K562 (cell line): Measurements from ENCODE around the gene NDST1. TPM values are rescaled to one million over a fixed set of nuclear protein-coding genes. Genes with fewer than 3 reads are reported as not detected.

Source experiments
- ATF1 ChIP-seq, 2 experiments: fragments of 450-650 bp in 1 of 2; IDR thresholded peaks; 2 replicates each; pipeline ENCODE4 v1.6.1; 2016; ENCODE audit warnings: missing compliant biosample characterization in 1 of 2, missing genetic modification characterization in 1 of 2
- BCOR ChIP-seq: fragments of 450-650 bp; IDR thresholded peaks from 2 replicates; pipeline ENCODE4 v1.6.1; 2016
- BHLHE40 ChIP-seq: IDR thresholded peaks from 2 replicates; pipeline ENCODE4 v1.6.1; 2011; ENCODE audit warnings: low read length, improper control_type of control experiment
- CREM ChIP-seq: IDR thresholded peaks from 2 replicates; pipeline ENCODE4 v1.6.1; 2014; ENCODE audit warnings: antibody characterized with exemption, low read depth
- ESRRA ChIP-seq: fragments of 450-650 bp; IDR thresholded peaks from 2 replicates; pipeline ENCODE4 v1.6.1; 2014; ENCODE audit warnings: low read depth, mild to moderate bottlenecking, moderate library complexity, borderline replicate concordance
- FOXA3 ChIP-seq, 2 experiments: fragments of 450-650 bp in 1 of 2; sonication (generic) in 1 of 2; formaldehyde crosslinking; IDR thresholded peaks in 1 of 2; conservative IDR thresholded peaks in 1 of 2; 2 replicates each; pipeline versions ENCODE4 v1.4.0 to v1.8.0; 2020 to 2022; ENCODE audit warnings: mild to moderate bottlenecking in 2 of 2, missing genetic modification reagents in 1 of 2
- HDAC1 ChIP-seq, 2 experiments: fragments of 450-650 bp; IDR thresholded peaks; 2 replicates each; pipeline ENCODE4 v1.6.1; 2016 to 2017; ENCODE audit warnings: inconsistent platforms in 1 of 2, mild to moderate bottlenecking in 1 of 2, moderate library complexity in 1 of 2
- HDAC2 ChIP-seq: fragments of 450-650 bp; IDR thresholded peaks from 2 replicates; pipeline ENCODE4 v1.6.1; 2016; ENCODE audit warnings: mild to moderate bottlenecking
- JUND ChIP-seq, 2 experiments: IDR thresholded peaks; 2 replicates in 1 of 2; 3 replicates in 1 of 2; pipeline ENCODE4 v1.6.1; 2011; ENCODE audit warnings: borderline replicate concordance in 2 of 2, low read depth in 2 of 2, low read length in 2 of 2, improper control_type of control experiment in 1 of 2, missing biosample characterization in 1 of 2, missing genetic modification characterization in 1 of 2, missing genetic modification reagents in 1 of 2
- KLF16 ChIP-seq: IDR thresholded peaks from 2 replicates; pipeline ENCODE4 v1.6.1; 2016; ENCODE audit warnings: antibody characterized with exemption
- MTA2 ChIP-seq: fragments of 450-650 bp; IDR thresholded peaks from 2 replicates; pipeline ENCODE4 v1.6.1; 2016; ENCODE audit warnings: low read depth
- MYNN ChIP-seq, 2 experiments: sonication (generic); formaldehyde crosslinking in 1 of 2; IDR thresholded peaks; 2 replicates each; pipeline versions ENCODE4 v1.5.0 to v1.6.1; 2016 to 2020; ENCODE audit warnings: antibody characterized with exemption in 1 of 2, missing genetic modification reagents in 1 of 2
- NR2C1 ChIP-seq, 2 experiments: fragments of 450-650 bp; IDR thresholded peaks; 2 replicates each; pipeline ENCODE4 v1.6.1; 2017; ENCODE audit warnings: mild to moderate bottlenecking in 2 of 2, antibody characterized with exemption in 1 of 2, inconsistent platforms in 1 of 2, missing compliant biosample characterization in 1 of 2, missing genetic modification characterization in 1 of 2
- NRF1 ChIP-seq, 2 experiments: fragments of 450-650 bp; IDR thresholded peaks in 1 of 2; conservative IDR thresholded peaks in 1 of 2; 2 replicates each; pipeline ENCODE4 v1.6.1; 2014; ENCODE audit warnings: mild to moderate bottlenecking in 2 of 2
- PPARD ChIP-seq: fragments of 250-450 bp; sonication (Bioruptor Pico); IDR thresholded peaks from 2 replicates; pipeline ENCODE4 v1.8.0; 2022; ENCODE audit warnings: inconsistent platforms, mild to moderate bottlenecking, moderate library complexity
- PRPF4 ChIP-seq: fragments of 200-400 bp; formaldehyde crosslinking; IDR thresholded peaks from one replicate; pipeline ENCODE4 v1.6.1; 2017; ENCODE audit warnings: low read length, low read depth, mild to moderate bottlenecking; ENCODE audit not compliant: insufficient read depth, poor library complexity, severe bottlenecking
- RCOR1 ChIP-seq, 2 experiments: IDR thresholded peaks; 2 replicates each; pipeline ENCODE4 v1.6.1; 2012; ENCODE audit warnings: low read depth in 2 of 2, low read length in 2 of 2, borderline replicate concordance in 1 of 2, improper control_type of control experiment in 1 of 2
- ZEB2 ChIP-seq: fragments of 450-650 bp; IDR thresholded peaks from 2 replicates; pipeline ENCODE4 v1.6.1; 2016
- ZNF347 ChIP-seq: fragments of 450-650 bp; formaldehyde crosslinking; IDR thresholded peaks from 2 replicates; pipeline ENCODE4 v1.4.0; 2020; ENCODE audit warnings: low read depth, mild to moderate bottlenecking, moderate library complexity
- ZNF707 ChIP-seq: fragments of 250-450 bp; sonication (Bioruptor Pico); conservative IDR thresholded peaks from 2 replicates; pipeline ENCODE4 v1.8.0; 2022; ENCODE audit warnings: inconsistent platforms, mild to moderate bottlenecking, moderate library complexity
- ZNF766 ChIP-seq: fragments of 200-800 bp; sonication (Bioruptor generic); conservative IDR thresholded peaks from 2 replicates; pipeline ENCODE4 v1.6.1; 2016; ENCODE audit warnings: missing genetic modification characterization, missing compliant biosample characterization
- ZNF830 ChIP-seq: fragments of 250-450 bp; sonication (Bioruptor Pico); IDR thresholded peaks from 2 replicates; pipeline ENCODE4 v1.5.0; 2021; ENCODE audit warnings: mild to moderate bottlenecking
- polyA plus RNA-seq, 8 experiments: library from polyadenylated mRNA; depleted of rRNA in 4 of 8; stranded (reverse) in 5 of 8; unstranded in 3 of 8; fragments of >200 nt; fragmentation: Nextera tagmentation in 2 of 8; fragmentation: Illumina TruSeq in 1 of 8; extraction: Ambion mirVana in 2 of 8; extraction: Trizol in 1 of 8; gene quantifications; 2 replicates each; pipeline versions ENCODE4 v1.2.1 to v1.2.3, GENCODE V29; 2011 to 2014; ENCODE audit warnings: inconsistent platforms in 1 of 8, missing spikeins in 1 of 8
- total RNA-seq, 7 experiments: library from RNA; depleted of rRNA in 6 of 7; stranded (reverse); fragments of >200 nt in 6 of 7; fragmentation: Illumina TruSeq in 2 of 7; extraction: Trizol in 2 of 7; gene quantifications; 2 replicates each; pipeline versions ENCODE4 v1.2.1 to v1.2.3, GENCODE V29; 2011 to 2021; ENCODE audit warnings: low replicate concordance in 1 of 7
- TF ChIP-seq, protein P1 (sequence below): fragments of 450-650 bp; IDR thresholded peaks from one replicate; pipeline ENCODE4 v1.6.1; 2018; ENCODE audit warnings: mild to moderate bottlenecking, moderate library complexity; ENCODE audit not compliant: partially characterized antibody
- TF ChIP-seq, protein P2 (sequence below), 3 experiments: IDR thresholded peaks in 2 of 3; conservative IDR thresholded peaks in 1 of 3; 2 replicates each; pipeline ENCODE4 v1.5.1; 2011 to 2012; ENCODE audit warnings: low read length in 3 of 3, mild to moderate bottlenecking in 3 of 3, control low read depth in 2 of 3, improper control_type of control experiment in 1 of 3, inconsistent platforms in 1 of 3, low read depth in 1 of 3, mixed read lengths in 1 of 3, moderate library complexity in 1 of 3; ENCODE audit not compliant: insufficient read depth in 2 of 3
- TF ChIP-seq, protein P3 (sequence below): fragments of 250-450 bp; sonication (Bioruptor Pico); IDR thresholded peaks from 2 replicates; pipeline ENCODE4 v1.8.0; 2021; ENCODE audit warnings: moderate library complexity, mild to moderate bottlenecking, inconsistent platforms

The NDST1 gene
- total and polyA plus RNA-seq, 9 of the 15 experiments (the other 6 are each of a cell fraction or from before 2014, with no cell fraction given): 0.38 to 47.9 (median 9.9) TPM

GRCh38 chr5:150503977-150504620 is 3.8 kb upstream of the NDST1 start (continued):
- peak in 1 of 2 experiments; percentile 77; a peak in 2 of 4 replicates for TF ChIP-seq RCOR1 (IDR thresholded peaks at IDR 0.05; ENCODE audit: borderline replicate concordance in 1 of 2, low read depth in 2 of 2, low read length in 2 of 2)
- TF ChIP-seq ZNF766 (CRISPR knock-in tag): 0 out of 2 replicates have a peak, but pooled peaks have one; percentile 12
- TF ChIP-seq HDAC1 (IDR thresholded peaks at IDR 0.05): 0 out of 4 replicates have a peak, but pooled peaks of 1 of the 2 experiments have one; percentile 24
- TF ChIP-seq ESRRA: peak; percentile 47; the same call in 1 of the 2 replicates
- no peak for TF ChIP-seq NR2C1 (IDR thresholded peaks at IDR 0.05)
- no peak for TF ChIP-seq NR2C1 (tag; IDR thresholded peaks at IDR 0.05)
- no peak for TF ChIP-seq ZNF347
- peak; percentile 67 for TF ChIP-seq BHLHE40
- peak in 1 of 2 experiments; percentile 50; a peak in 2 of 4 replicates for TF ChIP-seq FOXA3 (CRISPR knock-in tag; conservative IDR thresholded peaks at IDR 0.05 in 1 of 2, IDR thresholded peaks at IDR 0.05 in 1 of 2)
- TF ChIP-seq CREM: 0 out of 2 replicates have a peak, but pooled peaks have one; percentile 15
- TF ChIP-seq PPARD (CRISPR knock-in tag): no peak
- TF ChIP-seq MTA2: 0 out of 2 replicates have a peak, but pooled peaks have one; percentile 26
- 0 out of 2 replicates have a peak, but pooled peaks have one; percentile 10 for TF ChIP-seq JUND (IDR thresholded peaks at IDR 0.05; ENCODE audit: borderline replicate concordance, low read depth, low read length)
- no peak; the same call in 2 of the 3 replicates for TF ChIP-seq JUND (tag; IDR thresholded peaks at IDR 0.05; ENCODE audit: borderline replicate concordance, low read depth, low read length)
- TF ChIP-seq, protein P1, sequence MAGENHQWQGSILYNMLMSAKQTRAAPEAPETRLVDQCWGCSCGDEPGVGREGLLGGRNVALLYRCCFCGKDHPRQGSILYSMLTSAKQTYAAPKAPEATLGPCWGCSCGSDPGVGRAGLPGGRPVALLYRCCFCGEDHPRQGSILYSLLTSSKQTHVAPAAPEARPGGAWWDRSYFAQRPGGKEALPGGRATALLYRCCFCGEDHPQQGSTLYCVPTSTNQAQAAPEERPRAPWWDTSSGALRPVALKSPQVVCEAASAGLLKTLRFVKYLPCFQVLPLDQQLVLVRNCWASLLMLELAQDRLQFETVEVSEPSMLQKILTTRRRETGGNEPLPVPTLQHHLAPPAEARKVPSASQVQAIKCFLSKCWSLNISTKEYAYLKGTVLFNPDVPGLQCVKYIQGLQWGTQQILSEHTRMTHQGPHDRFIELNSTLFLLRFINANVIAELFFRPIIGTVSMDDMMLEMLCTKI: no peak
- TF ChIP-seq, protein P2, sequence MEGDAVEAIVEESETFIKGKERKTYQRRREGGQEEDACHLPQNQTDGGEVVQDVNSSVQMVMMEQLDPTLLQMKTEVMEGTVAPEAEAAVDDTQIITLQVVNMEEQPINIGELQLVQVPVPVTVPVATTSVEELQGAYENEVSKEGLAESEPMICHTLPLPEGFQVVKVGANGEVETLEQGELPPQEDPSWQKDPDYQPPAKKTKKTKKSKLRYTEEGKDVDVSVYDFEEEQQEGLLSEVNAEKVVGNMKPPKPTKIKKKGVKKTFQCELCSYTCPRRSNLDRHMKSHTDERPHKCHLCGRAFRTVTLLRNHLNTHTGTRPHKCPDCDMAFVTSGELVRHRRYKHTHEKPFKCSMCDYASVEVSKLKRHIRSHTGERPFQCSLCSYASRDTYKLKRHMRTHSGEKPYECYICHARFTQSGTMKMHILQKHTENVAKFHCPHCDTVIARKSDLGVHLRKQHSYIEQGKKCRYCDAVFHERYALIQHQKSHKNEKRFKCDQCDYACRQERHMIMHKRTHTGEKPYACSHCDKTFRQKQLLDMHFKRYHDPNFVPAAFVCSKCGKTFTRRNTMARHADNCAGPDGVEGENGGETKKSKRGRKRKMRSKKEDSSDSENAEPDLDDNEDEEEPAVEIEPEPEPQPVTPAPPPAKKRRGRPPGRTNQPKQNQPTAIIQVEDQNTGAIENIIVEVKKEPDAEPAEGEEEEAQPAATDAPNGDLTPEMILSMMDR (IDR thresholded peaks at IDR 0.05 in 2 of 3, conservative IDR thresholded peaks at IDR 0.05 in 1 of 3; ENCODE audit: insufficient read depth in 2 of 3, low read depth in 1 of 3, low read length in 3 of 3): 0 out of 6 replicates have a peak, but pooled peaks of 1 of the 3 experiments have one; percentile 4
- TF ChIP-seq, protein P3, sequence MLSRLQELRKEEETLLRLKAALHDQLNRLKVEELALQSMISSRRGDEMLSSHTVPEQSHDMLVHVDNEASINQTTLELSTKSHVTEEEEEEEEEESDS (CRISPR knock-in tag): no peak
- peak; percentile 43 for TF ChIP-seq BCOR
- TF ChIP-seq ZNF707 (CRISPR knock-in tag): no peak
- no peak for TF ChIP-seq MYNN (IDR thresholded peaks at IDR 0.05)
- no peak for TF ChIP-seq MYNN (CRISPR knock-in tag; IDR thresholded peaks at IDR 0.05)
- no peak for TF ChIP-seq ATF1 (CRISPR knock-in tag; IDR thresholded peaks at IDR 0.05)
- TF ChIP-seq ATF1 (tag; IDR thresholded peaks at IDR 0.05): 0 out of 2 replicates have a peak, but pooled peaks have one; percentile 17
- 0 out of 2 replicates have a peak, but pooled peaks have one; percentile 28 for TF ChIP-seq KLF16
- TF ChIP-seq ZEB2: no peak
- TF ChIP-seq PRPF4: no peak
- TF ChIP-seq HDAC2: peak; percentile 20; the same call in 1 of the 2 replicates
- no peak for TF ChIP-seq ZNF830 (CRISPR knock-in tag)
- peak; percentile 55 to 69; a peak in 3 of 4 replicates for TF ChIP-seq NRF1 (conservative IDR thresholded peaks at IDR 0.05 in 1 of 2, IDR thresholded peaks at IDR 0.05 in 1 of 2)
